Measurements from ENCODE around the gene ZNF804B. TPM values are rescaled to one million over a fixed set of nuclear protein-coding genes. Genes with fewer than 3 reads are reported as not detected.
A peak's percentile ranks its signal among the peaks of the same experiment; 100 is the strongest.

Gene ZNF804B
- total RNA-seq, 1 donor from 2014 or later: not detected

GRCh38 chr7:89060234-89060633 is 300.7 kb downstream of the ZNF804B start:
- H3K27me3 Mint-ChIP-seq (ENCODE audit: insufficient read depth, low read depth): peaks cover 2% of the 10 kb centered on the region
- no peaks in the 10 kb centered on the region for H3K36me3 Mint-ChIP-seq
- no peak overlapping the region for H3K27ac ChIP-seq

GRCh38 chr7:89064831-89065230 is 305.3 kb downstream of the ZNF804B start:
- no peaks in the 10 kb centered on the region for H3K4me1 Mint-ChIP-seq
- no peak overlapping the region for H3K4me3 Mint-ChIP-seq
- no peak overlapping the region for H3K9ac ChIP-seq
- no peaks in the 10 kb centered on the region for H3K9me3 ChIP-seq (ENCODE audit: low read depth)
- H3K36me3 ChIP-seq: no peaks in the 10 kb centered on the region
- no peak overlapping the region for H3K27ac Mint-ChIP-seq
- H3K27me3 Mint-ChIP-seq (ENCODE audit: insufficient read depth, low read depth): no peaks in the 10 kb centered on the region
- no peak overlapping the region for H3K27ac ChIP-seq
- no peak for TF ChIP-seq EZH2 (IDR thresholded peaks at IDR 0.05)
- TF ChIP-seq EZH2phosphoT487 (IDR thresholded peaks at IDR 0.05): no peak
- TF ChIP-seq CTCF (IDR thresholded peaks at IDR 0.05): no peak
- no peaks in the 10 kb centered on the region for H3K9me3 Mint-ChIP-seq
- no peaks in the 10 kb centered on the region for H3K27me3 ChIP-seq
- no peaks in the 10 kb centered on the region for H3F3A ChIP-seq (ENCODE audit: low read depth)
- no peaks in the 10 kb centered on the region for H3K79me2 ChIP-seq (ENCODE audit: low read depth)
- no peak for DNase-seq (ENCODE audit: low spot score)
- H3K36me3 Mint-ChIP-seq: no peaks in the 10 kb centered on the region
- H4K20me1 ChIP-seq (ENCODE audit: low read depth): no peaks in the 10 kb centered on the region
- no peak overlapping the region for H2AFZ ChIP-seq (replicated peaks)
- no peak overlapping the region for H3K4me2 ChIP-seq
- no peaks in the 10 kb centered on the region for H3K4me1 ChIP-seq
- H3K4me3 ChIP-seq: no peak overlapping the region

More at GRCh38 chr7:89060234-89060633, 300.7 kb downstream of the ZNF804B start:
- Mint-ChIP-seq H3K27ac (no peak overlapping the region), H3K4me3 (no peak overlapping the region), H3K9me3 (no peaks in the 10 kb centered on the region), H3K4me1 (no peaks in the 10 kb centered on the region)
- TF ChIP-seq CTCF (IDR thresholded peaks at IDR 0.05) (no peak), EZH2 (IDR thresholded peaks at IDR 0.05) (no peak), EZH2phosphoT487 (IDR thresholded peaks at IDR 0.05) (no peak)
- H4K20me1 ChIP-seq (ENCODE audit: low read depth): no peaks in the 10 kb centered on the region
- no peaks in the 10 kb centered on the region for H3K36me3 ChIP-seq
- no peaks in the 10 kb centered on the region for H3K9me3 ChIP-seq (ENCODE audit: low read depth)
- H3K4me2 ChIP-seq: no peak overlapping the region
- no peaks in the 10 kb centered on the region for H3K79me2 ChIP-seq (ENCODE audit: low read depth)
- H3K4me3 ChIP-seq: no peak overlapping the region
- H3K4me1 ChIP-seq: no peaks in the 10 kb centered on the region
- H3F3A ChIP-seq (ENCODE audit: low read depth): no peaks in the 10 kb centered on the region
- H3K27me3 ChIP-seq: no peaks in the 10 kb centered on the region
- no peak overlapping the region for H2AFZ ChIP-seq (replicated peaks)
- no peak for DNase-seq (ENCODE audit: low spot score)
- H3K9ac ChIP-seq: no peak overlapping the region

GRCh38 chr7:89067048-89067447 is 307.5 kb downstream of the ZNF804B start:
- no peak overlapping the region for H3K27ac ChIP-seq
- no peak overlapping the region for H3K4me3 ChIP-seq
- H3K36me3 Mint-ChIP-seq: no peaks in the 10 kb centered on the region
- H2AFZ ChIP-seq (replicated peaks): peak overlapping the region; percentile 23
- H3F3A ChIP-seq (ENCODE audit: low read depth): no peaks in the 10 kb centered on the region
- no peak for TF ChIP-seq CTCF (IDR thresholded peaks at IDR 0.05)
- H3K4me1 ChIP-seq: no peaks in the 10 kb centered on the region
- no peak overlapping the region for H3K4me3 Mint-ChIP-seq
- H3K27me3 Mint-ChIP-seq (ENCODE audit: insufficient read depth, low read depth): no peaks in the 10 kb centered on the region
- H3K9ac ChIP-seq: no peak overlapping the region
- no peaks in the 10 kb centered on the region for H3K4me1 Mint-ChIP-seq
- no peaks in the 10 kb centered on the region for H3K27me3 ChIP-seq
- no peaks in the 10 kb centered on the region for H3K9me3 Mint-ChIP-seq
- no peaks in the 10 kb centered on the region for H3K9me3 ChIP-seq (ENCODE audit: low read depth)
- no peaks in the 10 kb centered on the region for H4K20me1 ChIP-seq (ENCODE audit: low read depth)
- no peaks in the 10 kb centered on the region for H3K79me2 ChIP-seq (ENCODE audit: low read depth)
- H3K4me2 ChIP-seq: no peak overlapping the region
- no peak for DNase-seq (ENCODE audit: low spot score)
- no peaks in the 10 kb centered on the region for H3K36me3 ChIP-seq
- H3K27ac Mint-ChIP-seq: no peak overlapping the region

GRCh38 chr7:89072081-89072480 is 312.6 kb downstream of the ZNF804B start:
- Histone ChIP-seq H4K20me1 (ENCODE audit: low read depth) (no peaks in the 10 kb centered on the region), H2AFZ (replicated peaks) (no peak overlapping the region), H3K79me2 (ENCODE audit: low read depth) (no peaks in the 10 kb centered on the region), H3K9ac (no peak overlapping the region), H3K36me3 (no peaks in the 10 kb centered on the region), H3K4me3 (no peak overlapping the region), H3F3A (ENCODE audit: low read depth) (no peaks in the 10 kb centered on the region), H3K27me3 (no peaks in the 10 kb centered on the region), H3K27ac (no peak overlapping the region), H3K4me2 (no peak overlapping the region), H3K9me3 (ENCODE audit: low read depth) (no peaks in the 10 kb centered on the region), H3K4me1 (no peaks in the 10 kb centered on the region)
- Mint-ChIP-seq H3K27ac (no peak overlapping the region), H3K36me3 (no peaks in the 10 kb centered on the region), H3K4me1 (no peaks in the 10 kb centered on the region), H3K9me3 (no peaks in the 10 kb centered on the region), H3K27me3 (ENCODE audit: insufficient read depth, low read depth) (no peaks in the 10 kb centered on the region), H3K4me3 (no peak overlapping the region)
- no peak for DNase-seq (ENCODE audit: low spot score)
- TF ChIP-seq EZH2 (IDR thresholded peaks at IDR 0.05) (no peak), EZH2phosphoT487 (IDR thresholded peaks at IDR 0.05) (no peak), CTCF (IDR thresholded peaks at IDR 0.05) (no peak)

Data from neural progenitor cell (in vitro differentiated cells).